ENCODE data around the gene TMEM269.

Gene TMEM269

GRCh38 chr1:42784946-42785693 lies at the start of gene TMEM269:
Gene TMEM269 (plus strand): TSS chr1:42784991. CDS start chr1:42789894, 4,903 bp downstream.
- no peak for DNase-seq (ENCODE audit: low spot score)

DNA sequence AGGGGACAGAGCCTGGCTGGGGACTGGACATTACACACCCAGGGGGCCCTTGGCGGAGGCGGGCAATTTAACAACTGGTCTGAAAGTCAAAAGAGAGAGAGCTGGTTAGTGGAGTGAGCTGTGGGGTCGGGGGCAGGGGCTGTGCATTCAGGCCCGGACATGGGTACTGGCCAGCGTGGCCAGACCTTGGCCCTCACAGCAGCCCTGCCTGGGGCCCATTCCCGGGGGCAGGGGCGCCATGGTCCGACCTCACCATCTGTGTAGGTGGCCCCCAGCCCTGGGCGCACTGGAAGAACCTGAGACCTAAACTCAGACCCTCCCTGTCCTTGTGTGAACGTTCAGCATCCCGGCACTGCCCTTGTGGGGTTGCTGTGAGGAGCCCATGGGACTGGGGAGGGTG lies 49.7 kb upstream of the TMEM269 start:
- no peak for DNase-seq (ENCODE audit: low spot score)

DNA sequence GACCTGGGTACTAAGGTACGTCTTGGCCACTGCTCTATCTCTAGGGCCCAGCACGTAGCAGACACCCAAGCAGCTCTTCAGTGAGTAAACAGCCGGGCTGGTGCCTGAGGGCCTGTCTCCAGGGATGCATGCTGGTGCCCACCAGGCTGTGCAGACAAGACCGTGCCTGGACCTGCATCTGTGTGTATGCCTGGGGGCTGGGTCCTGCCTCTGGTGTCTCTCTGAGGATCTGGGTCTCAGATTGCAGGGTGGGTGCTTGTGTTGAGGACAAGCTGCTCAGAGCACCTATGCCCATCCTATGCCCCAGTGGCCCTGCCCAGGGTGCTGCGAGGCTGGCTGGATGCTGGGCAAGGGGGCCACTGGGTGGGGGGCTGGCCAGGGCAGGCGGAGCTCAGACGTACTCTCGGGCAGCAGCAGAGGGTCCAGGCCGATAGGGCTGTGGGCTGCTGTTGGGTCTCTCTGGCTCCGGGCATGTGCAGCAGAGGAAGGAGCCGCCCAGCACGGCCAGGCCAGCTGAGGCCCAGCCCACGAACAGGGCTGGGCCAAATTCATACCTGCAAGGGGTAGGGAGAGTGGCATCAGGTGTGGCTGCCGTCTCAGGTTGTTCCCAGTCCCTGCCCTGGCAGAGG lies 49.2 kb upstream of the TMEM269 start:
- no peak for DNase-seq (ENCODE audit: low spot score)

DNA sequence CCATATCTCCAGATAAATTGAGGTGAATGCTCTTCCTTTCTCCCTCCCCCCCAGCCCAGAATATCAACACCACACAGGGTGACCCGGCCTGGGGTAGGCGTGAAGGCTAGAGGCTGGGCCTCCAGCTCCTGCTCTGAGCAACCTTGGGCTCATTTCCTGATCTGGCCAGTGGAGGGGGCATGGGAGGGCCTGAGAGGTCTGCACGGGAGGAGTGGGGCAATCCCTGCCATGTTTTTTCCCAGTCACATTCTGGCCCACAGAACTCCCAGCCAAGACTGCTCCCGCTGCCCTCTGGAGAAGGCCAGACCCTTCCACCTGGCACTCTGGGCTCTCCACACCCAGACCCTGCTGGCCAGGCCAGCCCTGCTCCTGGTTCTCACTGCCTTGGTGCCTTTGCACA lies 48.6 kb upstream of the TMEM269 start:
- DNase-seq (ENCODE audit: low spot score), result no peak

GRCh38 chr1:42736571-42737200 lies 48.1 kb upstream of the TMEM269 start:
- no peak for DNase-seq (ENCODE audit: low spot score)

- no peak for DNase-seq (ENCODE audit: low spot score)
Observed at GRCh38 chr1:42737257-42737656, 47.5 kb upstream of the TMEM269 start.

- DNase-seq (ENCODE audit: low spot score), result no peak
Observed at GRCh38 chr1:42737986-42738677, 46.7 kb upstream of the TMEM269 start.

DNA sequence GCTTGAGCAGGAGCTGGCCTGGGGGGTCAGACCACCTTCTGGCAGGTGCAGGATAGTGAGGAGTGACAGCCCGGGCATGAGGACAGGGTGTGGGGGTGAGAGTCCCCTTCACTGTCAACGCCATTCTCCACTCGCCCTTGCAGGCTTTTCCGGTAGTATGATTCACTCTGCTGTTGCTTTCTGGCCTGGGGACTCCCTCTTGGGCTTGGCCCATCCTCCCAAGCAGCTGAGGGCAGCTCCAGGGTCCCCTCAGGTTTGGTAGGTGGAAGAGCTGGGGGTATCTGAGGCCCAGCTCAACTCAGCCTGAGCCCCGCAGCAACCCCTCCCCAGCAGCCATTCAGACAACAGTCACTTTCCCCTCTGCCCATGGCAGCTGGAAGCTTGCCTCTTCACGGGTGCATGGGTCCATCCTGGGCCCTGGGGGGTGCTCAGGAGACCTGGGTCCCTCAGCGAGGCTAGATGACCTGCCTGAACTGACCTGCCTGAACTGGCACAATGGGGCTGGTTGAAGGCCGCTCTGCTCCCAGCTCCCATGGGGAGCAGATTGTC lies 46.0 kb upstream of the TMEM269 start:
- no peak for DNase-seq (ENCODE audit: low spot score)

GRCh38 chr1:42739753-42740700 lies 44.8 kb upstream of the TMEM269 start, which contains the start of gene CLDN19:
Gene CLDN19 (minus strand): TSS chr1:42740236. CDS start chr1:42740063, 173 bp downstream.
- no peak for DNase-seq (ENCODE audit: low spot score)

DNA sequence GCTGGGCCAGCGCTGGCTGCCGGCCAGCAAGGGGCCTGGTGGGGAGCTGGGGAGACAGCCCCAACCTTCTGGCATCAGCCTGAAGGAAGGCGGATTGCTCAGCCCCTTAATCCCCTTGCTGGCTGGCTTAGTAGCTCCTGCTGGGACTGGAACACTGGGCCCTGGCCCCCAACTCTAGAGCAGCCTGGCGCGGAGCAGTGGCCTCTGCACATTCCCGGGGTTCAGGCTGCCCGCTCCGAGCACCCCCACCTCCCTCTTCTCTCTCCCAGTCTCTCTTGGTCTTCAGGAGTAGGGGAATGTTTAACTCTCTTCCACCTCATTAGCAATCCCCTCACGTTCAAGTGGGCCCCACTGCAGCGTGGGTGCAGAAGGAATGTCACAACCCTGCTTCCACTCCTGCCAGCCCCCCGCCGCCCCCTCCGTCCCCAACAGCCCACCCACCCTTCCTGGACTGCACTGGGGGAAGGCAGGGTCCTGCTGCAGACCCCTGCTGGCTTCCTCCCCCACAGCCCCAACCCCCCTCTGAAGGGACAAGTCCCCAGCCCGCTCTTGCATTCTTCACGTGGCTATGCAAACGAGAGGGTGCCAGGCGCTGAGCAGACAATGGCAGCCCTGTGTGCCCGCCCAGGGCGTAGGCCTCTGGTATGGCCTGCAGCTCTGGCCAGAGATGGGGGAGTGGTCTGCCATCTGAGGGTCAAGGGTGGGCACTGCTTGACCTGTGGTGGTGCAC lies 43.8 kb upstream of the TMEM269 start:
- no peak for DNase-seq (ENCODE audit: low spot score)

- no peak for DNase-seq (ENCODE audit: low spot score)
Observed at GRCh38 chr1:42741706-42742105, 43.1 kb upstream of the TMEM269 start.

DNA sequence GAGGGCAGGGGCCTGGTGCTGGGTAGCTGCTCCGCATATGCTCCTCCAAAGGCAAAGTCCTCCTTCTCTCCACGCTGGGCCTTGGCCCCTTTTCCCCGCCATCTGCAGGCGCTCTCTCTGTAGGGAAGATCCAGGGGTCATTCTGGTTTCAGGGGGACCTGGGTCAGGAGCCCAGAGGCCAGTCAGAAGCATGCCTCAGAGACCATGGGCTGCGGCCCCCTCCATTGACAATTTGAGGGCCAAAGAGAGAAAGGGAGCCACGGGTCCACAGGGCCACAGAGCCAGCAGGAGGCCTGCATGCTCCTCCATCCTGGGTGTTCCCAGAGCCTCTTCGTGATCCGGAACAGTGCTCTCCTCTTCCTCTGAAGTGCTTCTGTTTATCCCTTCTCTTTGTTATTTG lies 42.6 kb upstream of the TMEM269 start:
- DNase-seq (ENCODE audit: low spot score), result no peak

GRCh38 chr1:42742617-42743316 lies 42.0 kb upstream of the TMEM269 start:
- DNase-seq (ENCODE audit: low spot score), result no peak

DNA sequence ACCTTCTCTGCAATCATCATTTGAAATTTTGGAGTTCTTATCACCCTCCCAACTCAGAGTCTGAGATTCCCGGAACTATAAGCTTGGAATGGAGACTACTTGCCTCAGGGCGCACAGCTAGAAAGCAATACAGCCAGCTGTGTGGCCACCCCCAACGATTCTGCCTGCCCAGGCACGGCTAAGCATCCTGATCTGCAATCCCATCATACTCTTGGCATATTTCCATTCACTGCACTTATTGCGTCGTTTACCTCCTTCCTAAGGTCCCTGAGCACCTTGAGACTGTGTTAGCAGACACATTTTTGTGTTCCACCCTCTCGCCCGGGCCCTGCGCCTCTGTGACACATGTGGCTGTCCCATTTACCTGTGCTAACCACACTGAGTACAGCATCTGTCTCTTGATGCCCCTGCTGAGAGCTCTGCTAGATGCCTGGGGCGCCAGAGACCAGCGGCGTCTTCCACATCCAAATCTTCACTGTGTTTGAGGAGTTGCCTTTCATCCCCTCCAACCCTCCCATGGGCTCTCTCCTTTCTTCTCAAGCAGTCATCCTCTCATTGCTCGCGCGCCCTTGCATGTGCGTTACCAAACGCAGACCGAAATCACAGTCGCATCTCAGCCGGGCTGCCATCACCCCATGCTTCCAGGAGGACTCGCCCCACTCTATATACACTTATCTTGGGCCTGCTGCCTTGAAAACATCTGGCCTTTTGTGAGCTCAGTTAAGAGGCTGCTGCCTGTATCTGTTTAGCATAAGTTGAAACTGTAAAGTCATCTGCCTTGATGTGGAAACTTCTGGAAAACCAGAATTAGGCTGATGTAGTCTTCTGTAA lies 41.3 kb upstream of the TMEM269 start:
- no peak for DNase-seq (ENCODE audit: low spot score)

DNA sequence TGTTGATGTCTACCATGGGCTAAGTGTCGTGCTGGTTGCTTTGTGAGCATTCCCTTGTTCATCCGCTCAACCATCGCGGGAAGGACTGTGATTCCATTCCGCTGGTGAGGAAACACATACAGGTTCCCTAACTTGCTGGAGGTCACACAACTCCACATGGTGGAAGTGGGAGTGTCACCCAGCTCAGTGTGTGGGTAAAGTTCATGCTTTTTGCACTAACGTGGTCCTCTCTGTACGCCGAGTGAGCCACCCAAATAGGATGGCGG lies 40.7 kb upstream of the TMEM269 start:
- DNase-seq (ENCODE audit: low spot score), result no peak

GRCh38 chr1:42745851-42746250 lies 38.9 kb upstream of the TMEM269 start:
- no peak for DNase-seq (ENCODE audit: low spot score)

- no peak for DNase-seq (ENCODE audit: low spot score)
Observed at GRCh38 chr1:42746436-42747105, 38.2 kb upstream of the TMEM269 start.

DNA sequence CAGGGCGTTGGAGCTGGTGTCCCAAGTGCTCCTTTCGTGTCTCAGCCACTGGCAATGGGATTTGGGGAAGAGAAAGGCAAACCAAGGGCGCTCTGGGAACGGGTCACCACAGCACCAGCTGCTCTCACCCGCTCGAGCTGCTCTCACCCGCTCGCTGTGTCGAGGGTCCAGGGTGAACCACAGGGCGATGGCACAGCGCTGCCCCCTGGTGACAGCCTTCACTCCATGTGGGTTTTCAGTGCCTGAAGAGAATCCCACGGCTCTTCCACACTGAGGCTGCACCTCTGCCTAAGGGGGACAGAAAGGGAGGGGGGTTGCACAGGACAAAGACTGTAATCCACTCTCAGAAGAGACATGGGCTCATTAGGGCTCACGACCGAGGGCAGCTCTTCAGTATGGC lies 37.7 kb upstream of the TMEM269 start:
- no peak for DNase-seq (ENCODE audit: low spot score)

DNA sequence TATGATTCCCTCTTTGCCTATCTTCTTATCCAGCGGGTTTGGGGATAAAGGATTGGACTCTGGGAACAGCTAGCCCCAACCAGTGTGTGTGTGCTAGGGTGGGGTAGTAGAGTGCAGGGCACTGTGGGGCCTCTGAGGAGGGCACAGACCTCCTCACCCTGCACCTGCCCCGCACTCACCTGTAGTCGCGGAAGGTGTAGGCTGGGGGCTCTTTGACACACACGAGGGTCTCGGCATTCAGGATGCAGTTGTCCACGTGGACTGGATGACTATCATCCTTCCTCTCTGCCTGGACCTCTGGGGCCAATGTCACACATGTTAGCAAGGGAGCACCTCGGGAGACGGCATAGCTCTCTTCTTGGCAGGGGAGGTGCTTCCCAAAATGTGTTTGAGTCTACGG lies 36.8 kb upstream of the TMEM269 start:
- DNase-seq (ENCODE audit: low spot score), result no peak

Measured in SW480 (cell line).